ENCODE measurements around the gene BMP7. TPM values are rescaled to one million over a fixed set of nuclear protein-coding genes. Genes with fewer than 3 reads are reported as not detected.

Gene BMP7
- total and polyA plus RNA-seq, 10 donors: 0.26 to 1.5 (median 0.75) TPM; not detected in 1

DNA sequence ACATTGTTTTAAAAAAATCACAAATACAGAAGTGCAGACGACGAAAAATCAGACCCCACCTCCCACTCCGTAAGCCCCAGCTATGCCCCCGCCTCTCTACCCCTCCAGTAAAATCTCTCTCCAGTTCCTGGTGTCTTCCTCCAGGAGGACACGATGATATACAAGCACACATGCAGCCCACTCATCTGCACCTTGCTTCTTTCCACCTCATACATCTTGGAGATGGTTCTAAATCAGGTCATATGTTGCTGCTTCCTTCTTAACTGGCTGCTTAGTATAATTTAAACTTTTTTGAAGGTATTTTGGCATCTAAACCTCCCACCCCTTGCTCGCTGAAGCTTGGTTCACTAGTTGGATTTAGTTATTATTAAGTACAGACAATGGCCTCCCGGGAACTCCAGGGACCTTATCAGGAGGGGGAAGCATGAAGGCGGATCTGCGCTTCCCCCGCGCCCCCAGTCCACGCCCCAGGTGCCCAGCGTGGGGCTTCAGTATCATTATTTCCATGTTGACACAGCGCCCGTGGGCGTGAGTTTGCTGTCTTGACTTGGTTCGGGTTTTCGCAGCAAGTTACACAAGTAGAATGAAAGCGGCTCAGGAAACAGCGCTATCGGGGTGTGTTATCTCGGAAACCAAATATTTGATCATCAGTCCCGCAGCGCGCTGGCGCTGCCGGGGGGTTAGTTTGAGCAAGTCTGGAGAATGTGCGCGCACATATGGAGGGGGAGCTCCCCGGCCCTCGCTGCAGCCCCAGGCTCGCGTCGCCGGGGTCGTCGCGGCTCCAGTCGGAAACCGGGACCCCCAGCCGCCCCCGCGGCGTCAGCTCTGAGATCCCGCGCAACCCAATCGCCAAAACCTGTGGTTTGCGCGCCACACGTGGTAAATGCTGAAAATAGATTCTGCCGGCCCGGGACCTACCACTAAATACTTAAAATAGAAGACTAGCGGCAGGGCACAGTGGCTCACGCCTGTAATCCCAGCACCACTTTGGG lies 2.3 kb downstream of the BMP7 start:
- DNase-seq: no peak
- 10 to 29% (median 13%) methylated on average over 20 to 54 of the region's 54 CpGs for WGBS, 5 donors
- Histone ChIP-seq H3K27ac (no peak overlapping the region), H3K27me3 (replicated peaks in 1 of 7) (peaks cover 0 to 100% (median 56%) of the 10 kb centered on the region in 7 donors), H3K4me3 (no peak overlapping the region), H3K36me3 (no peaks in the 10 kb centered on the region), H3K4me1 (peaks cover 0 to 29% (median 9%) of the 10 kb centered on the region in 6 donors), H3K9me3 (no peaks in the 10 kb centered on the region)
- TF ChIP-seq POLR2AphosphoS5 (IDR thresholded peaks at IDR 0.05) (no peak), POLR2A (IDR thresholded peaks at IDR 0.05) (no peak)
- TF ChIP-seq, protein P1, sequence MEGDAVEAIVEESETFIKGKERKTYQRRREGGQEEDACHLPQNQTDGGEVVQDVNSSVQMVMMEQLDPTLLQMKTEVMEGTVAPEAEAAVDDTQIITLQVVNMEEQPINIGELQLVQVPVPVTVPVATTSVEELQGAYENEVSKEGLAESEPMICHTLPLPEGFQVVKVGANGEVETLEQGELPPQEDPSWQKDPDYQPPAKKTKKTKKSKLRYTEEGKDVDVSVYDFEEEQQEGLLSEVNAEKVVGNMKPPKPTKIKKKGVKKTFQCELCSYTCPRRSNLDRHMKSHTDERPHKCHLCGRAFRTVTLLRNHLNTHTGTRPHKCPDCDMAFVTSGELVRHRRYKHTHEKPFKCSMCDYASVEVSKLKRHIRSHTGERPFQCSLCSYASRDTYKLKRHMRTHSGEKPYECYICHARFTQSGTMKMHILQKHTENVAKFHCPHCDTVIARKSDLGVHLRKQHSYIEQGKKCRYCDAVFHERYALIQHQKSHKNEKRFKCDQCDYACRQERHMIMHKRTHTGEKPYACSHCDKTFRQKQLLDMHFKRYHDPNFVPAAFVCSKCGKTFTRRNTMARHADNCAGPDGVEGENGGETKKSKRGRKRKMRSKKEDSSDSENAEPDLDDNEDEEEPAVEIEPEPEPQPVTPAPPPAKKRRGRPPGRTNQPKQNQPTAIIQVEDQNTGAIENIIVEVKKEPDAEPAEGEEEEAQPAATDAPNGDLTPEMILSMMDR (IDR thresholded peaks at IDR 0.05 in 8 of 11, conservative IDR thresholded peaks at IDR 0.05 in 3 of 11): no peak
- intact Hi-C loops (cut with DNase I; ENCODE audit: low total_unique reads): no loop called here

DNA sequence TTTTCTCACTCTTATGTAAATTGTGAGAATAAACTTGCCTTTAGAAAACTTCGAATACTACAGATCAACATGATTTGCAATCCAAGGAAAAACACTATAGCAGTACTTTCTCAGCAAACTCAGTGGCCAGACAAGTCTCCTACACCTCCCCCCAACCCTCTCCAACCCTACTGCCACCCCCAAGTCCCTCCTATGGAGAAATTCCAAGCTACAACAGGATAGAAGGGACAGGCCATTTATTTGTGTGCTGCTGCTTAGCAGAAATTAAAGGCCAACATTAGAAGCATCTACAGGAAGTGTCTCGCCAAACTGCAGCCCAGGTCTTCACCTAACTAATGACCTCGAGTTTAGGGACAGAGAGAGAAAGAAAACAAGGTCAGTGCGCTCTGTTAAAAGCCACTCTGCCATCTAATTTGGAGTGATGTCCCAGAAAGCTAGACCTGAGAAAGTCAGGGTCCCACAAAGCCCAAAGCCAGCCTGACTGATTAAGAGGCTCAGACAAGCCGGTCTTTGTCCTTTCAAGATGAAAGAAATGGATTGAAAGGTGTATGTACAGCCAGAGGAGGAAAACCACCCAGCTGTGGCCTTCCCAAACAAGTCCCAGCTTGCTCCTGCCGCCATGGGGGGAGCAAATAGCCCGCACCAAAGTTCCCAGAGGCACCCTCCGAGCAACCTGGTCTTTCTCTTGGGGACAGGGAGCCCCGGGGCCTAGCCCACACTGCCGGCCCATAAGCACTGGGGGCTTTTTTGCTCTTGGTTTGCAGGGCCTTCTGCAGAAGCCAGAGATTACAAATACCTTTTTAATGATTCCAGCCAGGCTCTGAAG lies 3.4 kb downstream of the BMP7 start:
- TF ChIP-seq, protein P1 (IDR thresholded peaks at IDR 0.05 in 8 of 11, conservative IDR thresholded peaks at IDR 0.05 in 3 of 11): no peak
- TF ChIP-seq POLR2A (IDR thresholded peaks at IDR 0.05) (no peak), POLR2AphosphoS5 (IDR thresholded peaks at IDR 0.05) (no peak)
- Histone ChIP-seq H3K9me3 (no peaks in the 10 kb centered on the region), H3K4me1 (peaks cover 0 to 29% (median 9%) of the 10 kb centered on the region in 6 donors), H3K27me3 (replicated peaks in 1 of 7) (peaks cover 0 to 100% (median 60%) of the 10 kb centered on the region in 7 donors), H3K36me3 (no peaks in the 10 kb centered on the region), H3K4me3 (no peak overlapping the region), H3K27ac (no peak overlapping the region)
- intact Hi-C loops (cut with DNase I; ENCODE audit: low total_unique reads): no loop called here
- WGBS, 5 donors: 31 to 42% (median 41%) methylated on average over 7 to 10 of the region's 10 CpGs
- no peak for DNase-seq

DNA sequence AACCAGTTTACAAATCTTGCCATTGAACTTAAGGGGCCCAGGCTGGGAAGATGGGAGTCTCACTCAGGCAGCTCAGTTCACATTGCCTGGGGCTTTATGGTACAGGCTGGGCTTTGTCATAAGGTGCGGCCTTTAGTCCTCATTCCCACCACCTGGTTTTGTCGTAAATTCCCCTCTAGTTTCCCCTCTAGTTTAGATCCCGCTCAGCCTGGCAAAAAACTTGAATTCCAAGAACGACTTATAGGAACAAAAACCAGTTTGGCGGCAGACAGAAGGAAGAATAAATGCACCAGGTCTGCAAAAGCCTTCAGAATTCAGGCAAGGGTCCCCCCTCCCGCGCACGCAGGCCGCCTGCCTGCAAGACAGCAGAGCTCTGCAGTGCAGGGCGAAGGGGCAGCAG lies 4.1 kb downstream of the BMP7 start:
- DNase-seq: no peak
- WGBS, 5 donors: 54 to 68% (median 61%) methylated on average over 10 of the region's 10 CpGs
- intact Hi-C loops (cut with DNase I; ENCODE audit: low total_unique reads): no loop called here
- no peak overlapping the region for H3K4me3 ChIP-seq
- no peaks in the 10 kb centered on the region for H3K9me3 ChIP-seq
- no peak overlapping the region for H3K27ac ChIP-seq
- H3K4me1 ChIP-seq: peaks cover 0 to 29% (median 9%) of the 10 kb centered on the region in 6 donors
- H3K27me3 ChIP-seq (replicated peaks in 1 of 7): peaks cover 0 to 100% (median 54%) of the 10 kb centered on the region in 7 donors
- TF ChIP-seq POLR2AphosphoS5 (IDR thresholded peaks at IDR 0.05) (no peak), POLR2A (IDR thresholded peaks at IDR 0.05) (no peak)
- TF ChIP-seq, protein P1 (IDR thresholded peaks at IDR 0.05 in 8 of 11, conservative IDR thresholded peaks at IDR 0.05 in 3 of 11): no peak
- no peaks in the 10 kb centered on the region for H3K36me3 ChIP-seq

Measured in spleen (tissue), 11 donors.